WTC11 (cell line): ENCODE measurements around the gene GRPEL1. TPM values are rescaled to one million over a fixed set of nuclear protein-coding genes. Genes with fewer than 3 reads are reported as not detected.

ENCODE experiments used
- ATAC-seq: fragments of 200-7000 bp; cut with Tn5 transposase; 2 replicates; pipeline ENCODE4 v1.10.0; 2021; ENCODE audit warnings: mild to moderate bottlenecking, moderate library complexity
- CTCF ChIA-PET: fragments of 300-600 bp; sonication (Branson Sonifier 250); formaldehyde crosslinking; loops from one replicate; lab custom pipeline; 2021; ENCODE audit warnings: antibody characterized with exemption; lab: Charles Lee
- POLR2A ChIA-PET: fragments of 350-600 bp; sonication (Branson Sonifier 250); formaldehyde crosslinking; loops from one replicate; lab custom pipeline; 2021; ENCODE audit warnings: antibody characterized with exemption; lab: Charles Lee
- DNase-seq: peaks from one replicate; pipeline ENCODE4 v3.0.0; 2021; ENCODE audit warnings: low spot score
- H3K27ac Mint-ChIP-seq: 2 replicates; pipeline ENCODE4 v1.8.0; 2021; ENCODE audit warnings: mixed read lengths
- H3K27me3 Mint-ChIP-seq: 2 replicates; pipeline ENCODE4 v1.8.0; 2021; ENCODE audit warnings: low read depth, mild to moderate bottlenecking, moderate library complexity, mixed read lengths
- H3K36me3 Mint-ChIP-seq: 2 replicates; pipeline ENCODE4 v1.8.0; 2021; ENCODE audit warnings: mixed read lengths
- H3K4me1 Mint-ChIP-seq: 2 replicates; pipeline ENCODE4 v1.8.0; 2022; ENCODE audit warnings: mixed read lengths
- H3K4me3 Mint-ChIP-seq: 2 replicates; pipeline ENCODE4 v1.8.0; 2021; ENCODE audit warnings: mild to moderate bottlenecking, moderate library complexity, mixed read lengths
- H3K9me3 Mint-ChIP-seq: 2 replicates; pipeline ENCODE4 v1.8.0; 2021; ENCODE audit warnings: mixed read lengths
- AR ChIP-seq: fragments of 250-450 bp; sonication (Bioruptor Pico); IDR thresholded peaks from 2 replicates; pipeline ENCODE4 v1.9.0; 2021; ENCODE audit warnings: mild to moderate bottlenecking
- ARID4B ChIP-seq: sonication (generic); formaldehyde crosslinking; IDR thresholded peaks from 2 replicates; pipeline ENCODE4 v1.8.0; 2023; ENCODE audit warnings: missing genetic modification reagents, mild to moderate bottlenecking, borderline replicate concordance
- CBFB ChIP-seq: sonication (generic); formaldehyde crosslinking; IDR thresholded peaks from 2 replicates; pipeline ENCODE4 v1.8.1; 2022; ENCODE audit warnings: mild to moderate bottlenecking, low read depth, missing genetic modification reagents
- CREB1 ChIP-seq: sonication (generic); formaldehyde crosslinking; IDR thresholded peaks from 2 replicates; pipeline ENCODE4 v1.8.0; 2023; ENCODE audit warnings: mild to moderate bottlenecking, missing genetic modification reagents
- CREM ChIP-seq: sonication (generic); formaldehyde crosslinking; IDR thresholded peaks from 2 replicates; pipeline ENCODE4 v1.8.1; 2022; ENCODE audit warnings: mild to moderate bottlenecking, missing genetic modification reagents, moderate library complexity
- ESRRA ChIP-seq: sonication (generic); formaldehyde crosslinking; IDR thresholded peaks from 2 replicates; pipeline ENCODE4 v1.8.1; 2022; ENCODE audit warnings: mild to moderate bottlenecking, missing genetic modification reagents, borderline replicate concordance
- ETV6 ChIP-seq: sonication (generic); formaldehyde crosslinking; IDR thresholded peaks from 2 replicates; pipeline ENCODE4 v1.8.1; 2022; ENCODE audit warnings: mild to moderate bottlenecking, missing genetic modification reagents
- FOXP1 ChIP-seq: sonication (generic); formaldehyde crosslinking; IDR thresholded peaks from 2 replicates; pipeline ENCODE4 v1.8.0; 2022; ENCODE audit warnings: missing genetic modification reagents, mild to moderate bottlenecking, moderate library complexity, borderline replicate concordance
- MYBL2 ChIP-seq: sonication (generic); formaldehyde crosslinking; IDR thresholded peaks from 2 replicates; pipeline ENCODE4 v1.8.1; 2023; ENCODE audit warnings: mild to moderate bottlenecking, moderate library complexity, missing genetic modification reagents
- NFYB ChIP-seq: sonication (generic); formaldehyde crosslinking; conservative IDR thresholded peaks from 2 replicates; pipeline ENCODE4 v1.8.0; 2022; ENCODE audit warnings: low read depth, missing genetic modification reagents
- NR3C1 ChIP-seq: sonication (generic); formaldehyde crosslinking; conservative IDR thresholded peaks from 2 replicates; pipeline ENCODE4 v1.8.1; 2023; ENCODE audit warnings: low read depth, mild to moderate bottlenecking, missing genetic modification reagents
- SMAD3 ChIP-seq: sonication (generic); formaldehyde crosslinking; IDR thresholded peaks from 2 replicates; pipeline ENCODE4 v1.8.0; 2022; ENCODE audit warnings: missing genetic modification reagents, mild to moderate bottlenecking, borderline replicate concordance
- SP1 ChIP-seq: sonication (generic); formaldehyde crosslinking; conservative IDR thresholded peaks from 2 replicates; pipeline ENCODE4 v1.8.1; 2022; ENCODE audit warnings: missing genetic modification reagents
- ZNF263 ChIP-seq: sonication (generic); formaldehyde crosslinking; IDR thresholded peaks from 2 replicates; pipeline ENCODE4 v1.8.1; 2022; ENCODE audit warnings: low read depth, mild to moderate bottlenecking, moderate library complexity, missing genetic modification reagents
- ZNF281 ChIP-seq: sonication (generic); formaldehyde crosslinking; IDR thresholded peaks from 2 replicates; pipeline ENCODE4 v1.8.0; 2023; ENCODE audit warnings: mild to moderate bottlenecking, missing genetic modification reagents
- ZNF423 ChIP-seq: fragments of 250-450 bp; sonication (Bioruptor Pico); IDR thresholded peaks from 2 replicates; pipeline ENCODE4 v2.1.2; 2022; ENCODE audit warnings: mild to moderate bottlenecking, moderate library complexity
- ZNF512 ChIP-seq: sonication (generic); formaldehyde crosslinking; IDR thresholded peaks from 2 replicates; pipeline ENCODE4 v1.8.1; 2022; ENCODE audit warnings: missing genetic modification reagents, borderline replicate concordance
- total RNA-seq: library from RNA; stranded (reverse); gene quantifications from 3 replicates; pipeline ENCODE4 v1.2.3, GENCODE V29; 2021
- TF ChIP-seq, protein P1 (sequence below): sonication (generic); formaldehyde crosslinking; IDR thresholded peaks from 2 replicates; pipeline ENCODE4 v1.8.0; 2022; ENCODE audit warnings: mild to moderate bottlenecking, missing genetic modification reagents
- TF ChIP-seq, protein P2 (sequence below): fragments of 250-450 bp; sonication (Bioruptor Pico); IDR thresholded peaks from 2 replicates; pipeline ENCODE4 v2.1.2; 2022; ENCODE audit warnings: mild to moderate bottlenecking, moderate library complexity
- TF ChIP-seq, protein P3 (sequence below): sonication (generic); formaldehyde crosslinking; IDR thresholded peaks from 2 replicates; pipeline ENCODE4 v1.8.0; 2023; ENCODE audit warnings: missing genetic modification reagents

The GRPEL1 gene
- total RNA-seq, 1 experiment from 2014 or later = 50.0 TPM

DNA sequence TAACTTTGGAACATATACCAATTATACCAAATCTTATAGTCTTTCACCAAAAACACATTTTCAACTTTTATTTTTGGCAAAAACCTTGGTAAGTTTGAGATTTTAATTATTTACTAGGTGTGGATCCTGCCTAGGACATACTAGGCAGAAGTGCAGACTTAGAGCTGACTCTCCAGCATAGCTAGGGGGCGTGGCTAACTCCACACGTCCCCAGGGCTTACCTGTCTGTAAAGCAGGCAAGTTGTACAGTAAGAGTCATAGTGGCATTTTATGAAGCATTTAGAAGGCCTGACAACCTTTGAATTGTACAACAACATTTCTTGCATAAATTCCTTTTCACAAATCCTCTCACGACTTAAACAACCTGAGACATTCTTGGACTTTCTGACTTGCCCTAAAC lies 19.2 kb upstream of the GRPEL1 start:
- peaks cover 6% of the 10 kb centered on the region for H3K36me3 Mint-ChIP-seq

More for the DNA sequence above, 19.2 kb upstream of the GRPEL1 start:
- ATAC-seq = no peak
- TF ChIP-seq MYBL2 (no peak), CREM (no peak), SP1 (CRISPR knock-in tag) (no peak), ZNF512 (no peak), CREB1 (CRISPR knock-in tag) (no peak), AR (no peak), NR3C1 (CRISPR knock-in tag) (no peak), ESRRA (CRISPR knock-in tag) (no peak), NFYB (CRISPR knock-in tag) (no peak), ETV6 (CRISPR knock-in tag) (no peak), SMAD3 (CRISPR knock-in tag) (no peak), FOXP1 (CRISPR knock-in tag) (no peak), ARID4B (CRISPR knock-in tag) (no peak), ZNF281 (no peak), ZNF263 (CRISPR knock-in tag) (no peak), CBFB (CRISPR knock-in tag) (no peak), ZNF423 (CRISPR knock-in tag) (no peak)
- TF ChIP-seq, protein P1, sequence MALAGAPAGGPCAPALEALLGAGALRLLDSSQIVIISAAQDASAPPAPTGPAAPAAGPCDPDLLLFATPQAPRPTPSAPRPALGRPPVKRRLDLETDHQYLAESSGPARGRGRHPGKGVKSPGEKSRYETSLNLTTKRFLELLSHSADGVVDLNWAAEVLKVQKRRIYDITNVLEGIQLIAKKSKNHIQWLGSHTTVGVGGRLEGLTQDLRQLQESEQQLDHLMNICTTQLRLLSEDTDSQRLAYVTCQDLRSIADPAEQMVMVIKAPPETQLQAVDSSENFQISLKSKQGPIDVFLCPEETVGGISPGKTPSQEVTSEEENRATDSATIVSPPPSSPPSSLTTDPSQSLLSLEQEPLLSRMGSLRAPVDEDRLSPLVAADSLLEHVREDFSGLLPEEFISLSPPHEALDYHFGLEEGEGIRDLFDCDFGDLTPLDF (CRISPR knock-in tag) = no peak
- TF ChIP-seq, protein P2, sequence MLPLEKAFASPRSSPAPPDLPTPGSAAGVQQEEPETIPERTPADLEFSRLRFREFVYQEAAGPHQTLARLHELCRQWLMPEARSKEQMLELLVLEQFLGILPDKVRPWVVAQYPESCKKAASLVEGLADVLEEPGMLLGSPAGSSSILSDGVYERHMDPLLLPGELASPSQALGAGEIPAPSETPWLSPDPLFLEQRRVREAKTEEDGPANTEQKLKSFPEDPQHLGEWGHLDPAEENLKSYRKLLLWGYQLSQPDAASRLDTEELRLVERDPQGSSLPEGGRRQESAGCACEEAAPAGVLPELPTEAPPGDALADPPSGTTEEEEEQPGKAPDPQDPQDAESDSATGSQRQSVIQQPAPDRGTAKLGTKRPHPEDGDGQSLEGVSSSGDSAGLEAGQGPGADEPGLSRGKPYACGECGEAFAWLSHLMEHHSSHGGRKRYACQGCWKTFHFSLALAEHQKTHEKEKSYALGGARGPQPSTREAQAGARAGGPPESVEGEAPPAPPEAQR = no peak
- TF ChIP-seq, protein P3, sequence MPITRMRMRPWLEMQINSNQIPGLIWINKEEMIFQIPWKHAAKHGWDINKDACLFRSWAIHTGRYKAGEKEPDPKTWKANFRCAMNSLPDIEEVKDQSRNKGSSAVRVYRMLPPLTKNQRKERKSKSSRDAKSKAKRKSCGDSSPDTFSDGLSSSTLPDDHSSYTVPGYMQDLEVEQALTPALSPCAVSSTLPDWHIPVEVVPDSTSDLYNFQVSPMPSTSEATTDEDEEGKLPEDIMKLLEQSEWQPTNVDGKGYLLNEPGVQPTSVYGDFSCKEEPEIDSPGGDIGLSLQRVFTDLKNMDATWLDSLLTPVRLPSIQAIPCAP (CRISPR knock-in tag) = no peak
- TF ChIP-seq, all 79 proteins: peak for 0
- peaks cover 18% of the 10 kb centered on the region for H3K9me3 Mint-ChIP-seq
- H3K27me3 Mint-ChIP-seq = peaks cover 92% of the 10 kb centered on the region
- no peak overlapping the region for H3K27ac Mint-ChIP-seq
- ChIA-PET POLR2A (no interaction called here), CTCF (no interaction called here)
- H3K4me1 Mint-ChIP-seq = peaks cover 4% of the 10 kb centered on the region
- H3K4me3 Mint-ChIP-seq = no peak overlapping the region
- DNase-seq = no peak
